A673 (cell line): ENCODE data around the gene WDFY3.

Experiments
- EZH2 ChIP-seq: fragments of 200-600 bp; sonication (generic); IDR thresholded peaks from 2 replicates; pipeline ENCODE4 v1.6.1; 2017; ENCODE audit warnings: borderline replicate concordance, low read depth, mild to moderate bottlenecking, mixed read lengths, antibody characterized with exemption, low read length; ENCODE audit not compliant: poor library complexity, severe bottlenecking
- TF ChIP-seq, protein P1 (sequence below): fragments of 300-800, 200-600 bp; sonication (generic); conservative IDR thresholded peaks from 2 replicates; pipeline ENCODE4 v1.5.1; 2017; ENCODE audit warnings: low read depth, mild to moderate bottlenecking, antibody characterized with exemption, low read length, moderate library complexity, mixed read lengths

DNA sequence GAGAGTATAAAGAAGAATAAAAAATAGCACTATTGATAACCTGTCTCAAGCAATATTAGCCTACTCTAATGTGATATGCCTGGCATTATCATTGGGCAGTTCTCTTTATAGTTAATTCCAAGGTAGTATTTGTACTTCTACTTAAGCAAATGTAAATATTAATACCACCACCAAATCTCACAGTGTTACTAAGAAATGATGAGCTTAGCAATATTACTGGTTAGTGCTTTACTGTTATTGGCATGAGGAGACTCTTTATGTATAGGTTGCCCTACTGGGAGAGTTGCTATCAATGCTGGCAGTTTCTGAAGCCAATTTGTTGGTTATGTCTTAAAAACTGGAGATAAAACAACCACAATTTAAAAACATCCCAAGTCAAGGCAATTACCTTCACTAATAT is 227.9 kb downstream of the WDFY3 start:
- TF ChIP-seq, protein P1, sequence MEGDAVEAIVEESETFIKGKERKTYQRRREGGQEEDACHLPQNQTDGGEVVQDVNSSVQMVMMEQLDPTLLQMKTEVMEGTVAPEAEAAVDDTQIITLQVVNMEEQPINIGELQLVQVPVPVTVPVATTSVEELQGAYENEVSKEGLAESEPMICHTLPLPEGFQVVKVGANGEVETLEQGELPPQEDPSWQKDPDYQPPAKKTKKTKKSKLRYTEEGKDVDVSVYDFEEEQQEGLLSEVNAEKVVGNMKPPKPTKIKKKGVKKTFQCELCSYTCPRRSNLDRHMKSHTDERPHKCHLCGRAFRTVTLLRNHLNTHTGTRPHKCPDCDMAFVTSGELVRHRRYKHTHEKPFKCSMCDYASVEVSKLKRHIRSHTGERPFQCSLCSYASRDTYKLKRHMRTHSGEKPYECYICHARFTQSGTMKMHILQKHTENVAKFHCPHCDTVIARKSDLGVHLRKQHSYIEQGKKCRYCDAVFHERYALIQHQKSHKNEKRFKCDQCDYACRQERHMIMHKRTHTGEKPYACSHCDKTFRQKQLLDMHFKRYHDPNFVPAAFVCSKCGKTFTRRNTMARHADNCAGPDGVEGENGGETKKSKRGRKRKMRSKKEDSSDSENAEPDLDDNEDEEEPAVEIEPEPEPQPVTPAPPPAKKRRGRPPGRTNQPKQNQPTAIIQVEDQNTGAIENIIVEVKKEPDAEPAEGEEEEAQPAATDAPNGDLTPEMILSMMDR = no peak
- TF ChIP-seq EZH2 = no peak
